SHP77 (cell line): Measurements from ENCODE around the gene NECAP2.
"Not testable (repeated sequence)": the region's sequence is repeated elsewhere in the genome, so short reads cannot be mapped to it uniquely, and the experiment has no call there.

Experiments used
- DNase-seq, 2 experiments: peaks; one replicate each; lab custom pipeline; 2025; lab: John Stamatoyannopoulos, UW

The NECAP2 gene

GRCh38 chr1:16430606-16431005 is 9.9 kb upstream of the NECAP2 start:
- DNase-seq = peak in 1 of 2 experiments; percentile 4

- no peak for DNase-seq
Observed at GRCh38 chr1:16433030-16433429, 7.5 kb upstream of the NECAP2 start.

GRCh38 chr1:16434007-16434406 is 6.5 kb upstream of the NECAP2 start:
- DNase-seq = no peak

GRCh38 chr1:16434501-16434900 is 6.0 kb upstream of the NECAP2 start:
- DNase-seq = no peak

- DNase-seq = no peak
Observed at GRCh38 chr1:16436946-16437474, 3.5 kb upstream of the NECAP2 start, which contains the start of gene SPATA21. Gene SPATA21, minus strand, starts transcription at chr1:16437424. Its CDS starts 6,053 bp downstream, at chr1:16431371.

- DNase-seq = no peak
Observed at GRCh38 chr1:16438516-16438915, 2.0 kb upstream of the NECAP2 start.

GRCh38 chr1:16438924-16439323 is 1.6 kb upstream of the NECAP2 start:
- no peak for DNase-seq

- DNase-seq = no peak
Observed at GRCh38 chr1:16440131-16440469, 424 bp upstream of the NECAP2 start.

GRCh38 chr1:16441282-16441665 is 750 bp downstream of the NECAP2 start:
- no peak for DNase-seq

- no peak for DNase-seq
Observed at GRCh38 chr1:16442265-16442664, 1.7 kb downstream of the NECAP2 start.

GRCh38 chr1:16442941-16443340 is 2.4 kb downstream of the NECAP2 start:
- no peak for DNase-seq

GRCh38 chr1:16443975-16444770 is 3.6 kb downstream of the NECAP2 start:
- no peak for DNase-seq

GRCh38 chr1:16445052-16445451 is 4.5 kb downstream of the NECAP2 start:
- no peak for DNase-seq

GRCh38 chr1:16446116-16446515 is 5.6 kb downstream of the NECAP2 start:
- DNase-seq = no peak

- DNase-seq = no peak
Observed at GRCh38 chr1:16447641-16448040, 7.1 kb downstream of the NECAP2 start.

GRCh38 chr1:16449065-16449464 is 8.5 kb downstream of the NECAP2 start:
- DNase-seq = no peak

GRCh38 chr1:16449666-16450065 is 9.1 kb downstream of the NECAP2 start:
- no peak for DNase-seq

- DNase-seq = no peak
Observed at GRCh38 chr1:16450863-16451481, 10.4 kb downstream of the NECAP2 start.

GRCh38 chr1:16451841-16452528 is 11.5 kb downstream of the NECAP2 start:
- DNase-seq = no peak

- DNase-seq = not testable (repeated sequence)
Observed at GRCh38 chr1:16454909-16455308, 14.4 kb downstream of the NECAP2 start.

GRCh38 chr1:16456151-16456550 is 15.6 kb downstream of the NECAP2 start:
- DNase-seq = not testable (repeated sequence)

- DNase-seq = no peak
Observed at GRCh38 chr1:16458831-16459230, 18.3 kb downstream of the NECAP2 start.
